ENCODE measurements around the gene PSMG3. TPM values are rescaled to one million over a fixed set of nuclear protein-coding genes. Genes with fewer than 3 reads are reported as not detected.

PSMG3 gene
- total and polyA plus RNA-seq, 2 of the 8 experiments (the other 6 are each of a cell fraction or from before 2014, with no cell fraction given): 30.2 to 62.0 TPM

DNA sequence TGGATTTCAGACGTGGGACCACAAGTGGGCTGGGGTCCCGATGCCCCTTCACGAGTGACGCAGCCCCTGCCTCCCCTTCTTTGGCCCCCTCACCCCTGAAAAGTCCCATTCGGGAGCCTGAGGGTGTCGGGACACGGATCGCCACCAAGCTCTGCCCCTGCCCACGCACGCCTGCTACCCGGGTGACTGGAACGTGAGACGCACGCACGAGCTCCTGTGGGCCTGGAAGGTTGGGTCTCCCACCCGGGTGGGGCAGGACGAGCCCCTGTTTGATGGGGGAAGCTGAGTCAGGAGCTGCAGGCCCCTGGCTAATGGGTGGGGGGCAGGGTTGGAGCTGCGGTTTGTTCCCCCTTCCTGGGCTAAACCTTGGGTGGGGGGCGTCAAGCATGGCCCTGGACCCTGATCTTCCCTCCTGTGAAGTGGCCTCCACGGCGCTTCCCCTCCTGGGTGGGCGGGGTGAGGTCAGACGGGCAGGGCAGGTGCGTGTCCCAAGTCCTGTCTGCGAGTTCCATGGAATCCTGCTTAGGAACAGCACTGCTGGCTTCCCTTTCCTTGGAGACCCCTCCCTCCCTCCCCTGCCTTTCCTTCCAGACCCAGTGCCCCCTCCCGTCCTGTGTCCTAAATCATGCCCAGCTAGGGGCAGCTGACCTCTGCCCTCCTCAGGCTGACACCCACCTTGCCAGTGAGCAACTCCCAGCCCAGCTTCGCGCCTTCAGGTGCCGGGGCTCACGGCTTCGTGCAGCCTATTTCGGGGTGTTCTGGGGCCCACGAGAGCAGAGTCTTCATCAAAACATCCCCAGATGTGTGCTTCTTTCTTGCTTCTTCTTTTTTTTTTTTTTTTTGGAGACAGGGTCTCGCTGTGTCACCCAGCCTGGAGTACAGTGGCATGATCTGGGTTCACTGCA lies 8.5 kb downstream of the PSMG3 start:
- no peaks in the 10 kb centered on the region for H3K9me3 ChIP-seq (ENCODE audit: insufficient read depth in 2 of 2, low read depth in 1 of 2, low read length in 1 of 2)
- no peaks in the 10 kb centered on the region; a peak in 1 of 8 replicates for H3K36me3 ChIP-seq (ENCODE audit: control insufficient read depth in 2 of 4, insufficient read depth in 4 of 4, low read length in 3 of 4)
- no peak overlapping the region for H3K27ac ChIP-seq (ENCODE audit: low read depth, low read length)
- no peak overlapping the region for H2AK5ac ChIP-seq (ENCODE audit: low read depth, low read length)
- no peak overlapping the region for H2BK5ac ChIP-seq (ENCODE audit: low read depth, low read length)
- ChIA-PET CTCF (ENCODE audit: partially characterized antibody) (interaction anchor here (0.6 to 1.3 kb wide), 3 partner anchors 9 to 1151 kb away, joined by 3 to 4 read pairs (median 4); no protein-coding TSS in a partner anchor), POLR2A (ENCODE audit: partially characterized antibody) (no interaction called here)
- no peak overlapping the region for H2BK20ac ChIP-seq (ENCODE audit: low read length)
- H3K79me2 ChIP-seq (ENCODE audit: control insufficient read depth in 1 of 2, insufficient read depth in 2 of 2, low read length in 2 of 2): no peaks in the 10 kb centered on the region
- no peak overlapping the region for H3K18ac ChIP-seq (ENCODE audit: extremely low read depth, low read length)
- H2BK12ac ChIP-seq (ENCODE audit: low read depth, low read length): peak overlapping the region; percentile 60; the same call in 1 of the 2 replicates
- H3K9ac ChIP-seq (replicated peaks in 1 of 4; ENCODE audit: extremely low read depth in 1 of 4, low read depth in 3 of 4, low read length in 3 of 4): no peak overlapping the region
- H3K4me2 ChIP-seq (ENCODE audit: insufficient read depth in 1 of 2, low read depth in 2 of 2, low read length in 2 of 2): no peak overlapping the region
- no peaks in the 10 kb centered on the region for H3K23me2 ChIP-seq (ENCODE audit: low read depth, low read length)
- FAIRE-seq (no peak), DNase-seq (ENCODE audit: low read depth in 1 of 2, low spot score in 2 of 2) (no peak)
- no peak overlapping the region for H2BK15ac ChIP-seq (ENCODE audit: low read length)
- H3K23ac ChIP-seq (ENCODE audit: insufficient read length): no peak overlapping the region
- H3K14ac ChIP-seq (ENCODE audit: insufficient read length): no peak overlapping the region
- H3K79me1 ChIP-seq (ENCODE audit: low read depth, low read length): no peaks in the 10 kb centered on the region
- WGBS, 2 experiments (ENCODE audit: extremely low coverage in 1 of 2, insufficient coverage in 1 of 2, insufficient read length in 1 of 2, insufficient replicate concordance in 2 of 2, low coverage in 1 of 2, low lambda C conversion rate in 2 of 2, missing lambda C conversion rate in 1 of 2): 95% methylated on average over 16 of the region's 34 CpGs; no CpG with 5 or more reads in 1 of the 2 experiments
- H4K8ac ChIP-seq (ENCODE audit: extremely low read depth, insufficient read depth, low read length): peak overlapping the region; percentile 51; the same call in 1 of the 2 replicates
- no peaks in the 10 kb centered on the region for H3K27me3 ChIP-seq (replicated peaks in 1 of 4; ENCODE audit: control insufficient read depth in 3 of 4, extremely low read depth in 1 of 4, insufficient read depth in 3 of 4, low read length in 3 of 4)
- H3K4me3 ChIP-seq (ENCODE audit: extremely low read depth in 1 of 4, insufficient read depth in 2 of 4, low read depth in 3 of 4, low read length in 4 of 4): no peak overlapping the region
- H3K4ac ChIP-seq (replicated peaks; ENCODE audit: insufficient read length, low read depth, low read length): no peak overlapping the region
- H4K5ac ChIP-seq (ENCODE audit: insufficient read length, low read depth, low read length): no peak overlapping the region
- no peak overlapping the region for H2BK120ac ChIP-seq (replicated peaks; ENCODE audit: low read depth, low read length)
- no peaks in the 10 kb centered on the region for H4K20me1 ChIP-seq (replicated peaks in 1 of 2; ENCODE audit: control insufficient read depth in 1 of 2, insufficient read depth in 2 of 2, low read length in 2 of 2)
- H2AFZ ChIP-seq (ENCODE audit: low read length): no peak overlapping the region
- peaks cover 0 to 2% (median 0%) of the 10 kb centered on the region in 4 experiments; a peak in 1 of 7 replicates for H3K4me1 ChIP-seq (replicated peaks in 1 of 4; ENCODE audit: control insufficient read depth in 3 of 4, insufficient read depth in 4 of 4, low read length in 3 of 4)
- no peak overlapping the region for H4K91ac ChIP-seq (replicated peaks; ENCODE audit: insufficient read length, low read length)
- no peak overlapping the region for H3K56ac ChIP-seq (replicated peaks; ENCODE audit: insufficient read length, low read depth, low read length)
- TF ChIP-seq POLR2A (IDR thresholded peaks at IDR 0.05; ENCODE audit: control extremely low read depth in 1 of 2, low read depth in 2 of 2, low read length in 2 of 2): no peak
- no peak for TF ChIP-seq RXRA (IDR thresholded peaks at IDR 0.05; ENCODE audit: insufficient read depth, low read depth, low read length)
- TF ChIP-seq, protein P1, sequence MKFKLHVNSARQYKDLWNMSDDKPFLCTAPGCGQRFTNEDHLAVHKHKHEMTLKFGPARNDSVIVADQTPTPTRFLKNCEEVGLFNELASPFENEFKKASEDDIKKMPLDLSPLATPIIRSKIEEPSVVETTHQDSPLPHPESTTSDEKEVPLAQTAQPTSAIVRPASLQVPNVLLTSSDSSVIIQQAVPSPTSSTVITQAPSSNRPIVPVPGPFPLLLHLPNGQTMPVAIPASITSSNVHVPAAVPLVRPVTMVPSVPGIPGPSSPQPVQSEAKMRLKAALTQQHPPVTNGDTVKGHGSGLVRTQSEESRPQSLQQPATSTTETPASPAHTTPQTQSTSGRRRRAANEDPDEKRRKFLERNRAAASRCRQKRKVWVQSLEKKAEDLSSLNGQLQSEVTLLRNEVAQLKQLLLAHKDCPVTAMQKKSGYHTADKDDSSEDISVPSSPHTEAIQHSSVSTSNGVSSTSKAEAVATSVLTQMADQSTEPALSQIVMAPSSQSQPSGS (IDR thresholded peaks at IDR 0.05; ENCODE audit: low read length): no peak
- TF ChIP-seq CHD1 (IDR thresholded peaks at IDR 0.05; ENCODE audit: low read depth, low read length): no peak
- TF ChIP-seq MAFK (IDR thresholded peaks at IDR 0.05; ENCODE audit: low read depth, low read length): no peak
- TF ChIP-seq ASH2L (IDR thresholded peaks at IDR 0.05; ENCODE audit: low read length): no peak
- TF ChIP-seq, protein P2, sequence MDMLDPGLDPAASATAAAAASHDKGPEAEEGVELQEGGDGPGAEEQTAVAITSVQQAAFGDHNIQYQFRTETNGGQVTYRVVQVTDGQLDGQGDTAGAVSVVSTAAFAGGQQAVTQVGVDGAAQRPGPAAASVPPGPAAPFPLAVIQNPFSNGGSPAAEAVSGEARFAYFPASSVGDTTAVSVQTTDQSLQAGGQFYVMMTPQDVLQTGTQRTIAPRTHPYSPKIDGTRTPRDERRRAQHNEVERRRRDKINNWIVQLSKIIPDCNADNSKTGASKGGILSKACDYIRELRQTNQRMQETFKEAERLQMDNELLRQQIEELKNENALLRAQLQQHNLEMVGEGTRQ (IDR thresholded peaks at IDR 0.05; ENCODE audit: low read length): no peak
- no peak for TF ChIP-seq SP4 (IDR thresholded peaks at IDR 0.05; ENCODE audit: low read length)
- TF ChIP-seq JUN (IDR thresholded peaks at IDR 0.05; ENCODE audit: low read depth, low read length): no peak
- TF ChIP-seq SP1 (IDR thresholded peaks at IDR 0.05; ENCODE audit: low read depth, low read length): no peak
